Measurements from ENCODE around the gene BBS1. TPM values are rescaled to one million over a fixed set of nuclear protein-coding genes. Genes with fewer than 3 reads are reported as not detected.

The BBS1 gene
- total RNA-seq, 1 donor from 2014 or later: 54.7 TPM

- H3K4me1 Mint-ChIP-seq: peaks cover 25% of the 10 kb centered on the region
Measured at GRCh38 chr11:66545701-66546367, 35.4 kb downstream of the BBS1 start, which contains the start of gene ZDHHC24. ZDHHC24 (minus strand) TSS chr11:66546048; CDS start chr11:66546003, 45 bp downstream.

GRCh38 chr11:66546368-66546965 lies 36.0 kb downstream of the BBS1 start, which contains the start of gene ACTN3:
ACTN3 (plus strand) TSS chr11:66546903; CDS start chr11:66546938, 35 bp downstream.
- H3K27me3 Mint-ChIP-seq (ENCODE audit: low read depth): peaks cover 23% of the 10 kb centered on the region

More at GRCh38 chr11:66545701-66546367, 35.4 kb downstream of the BBS1 start, which contains the start of gene ZDHHC24:
- Mint-ChIP-seq H3K9me3 (no peaks in the 10 kb centered on the region), H3K4me3 (peak within 1 kb of the TSS; percentile 89), H3K27me3 (ENCODE audit: low read depth) (peaks cover 23% of the 10 kb centered on the region), H3K27ac (ENCODE audit: unreplicated experiment) (no peak within 1 kb of the TSS), H3K36me3 (ENCODE audit: low read depth) (no peaks in the 10 kb centered on the region)
- peak; percentile 91 for DNase-seq (ENCODE audit: low read depth, low spot score)
- no peak for TF ChIP-seq CTCF (conservative IDR thresholded peaks at IDR 0.05)

GRCh38 chr11:66546966-66547661 lies 36.7 kb downstream of the BBS1 start:
- Mint-ChIP-seq H3K27me3 (ENCODE audit: low read depth) (peaks cover 20% of the 10 kb centered on the region), H3K27ac (ENCODE audit: unreplicated experiment) (no peak overlapping the region), H3K4me3 (peak overlapping the region; percentile 87), H3K36me3 (ENCODE audit: low read depth) (no peaks in the 10 kb centered on the region), H3K9me3 (no peaks in the 10 kb centered on the region), H3K4me1 (peaks cover 25% of the 10 kb centered on the region)
- DNase-seq (ENCODE audit: low read depth, low spot score): no peak
- no peak for TF ChIP-seq CTCF (conservative IDR thresholded peaks at IDR 0.05)

More at GRCh38 chr11:66546368-66546965, 36.0 kb downstream of the BBS1 start, which contains the start of gene ACTN3:
- no peak for DNase-seq (ENCODE audit: low read depth, low spot score)
- Mint-ChIP-seq H3K4me1 (peaks cover 25% of the 10 kb centered on the region), H3K4me3 (peak within 1 kb of the TSS; percentile 87), H3K36me3 (ENCODE audit: low read depth) (no peaks in the 10 kb centered on the region), H3K27ac (ENCODE audit: unreplicated experiment) (no peak within 1 kb of the TSS), H3K9me3 (no peaks in the 10 kb centered on the region)
- no peak for TF ChIP-seq CTCF (conservative IDR thresholded peaks at IDR 0.05)

GRCh38 chr11:66547662-66548009 lies 37.2 kb downstream of the BBS1 start:
- H3K4me1 Mint-ChIP-seq: peaks cover 25% of the 10 kb centered on the region
- peaks cover 20% of the 10 kb centered on the region for H3K27me3 Mint-ChIP-seq (ENCODE audit: low read depth)
- H3K9me3 Mint-ChIP-seq: no peaks in the 10 kb centered on the region
- H3K4me3 Mint-ChIP-seq: peak overlapping the region; percentile 9
- H3K27ac Mint-ChIP-seq (ENCODE audit: unreplicated experiment): no peak overlapping the region
- no peaks in the 10 kb centered on the region for H3K36me3 Mint-ChIP-seq (ENCODE audit: low read depth)
- no peak for DNase-seq (ENCODE audit: low read depth, low spot score)
- TF ChIP-seq CTCF (conservative IDR thresholded peaks at IDR 0.05): no peak

- Mint-ChIP-seq H3K4me1 (peaks cover 25% of the 10 kb centered on the region), H3K27me3 (ENCODE audit: low read depth) (peaks cover 20% of the 10 kb centered on the region), H3K36me3 (ENCODE audit: low read depth) (no peaks in the 10 kb centered on the region), H3K4me3 (peak overlapping the region; percentile 56), H3K9me3 (no peaks in the 10 kb centered on the region), H3K27ac (ENCODE audit: unreplicated experiment) (no peak overlapping the region)
- TF ChIP-seq CTCF (conservative IDR thresholded peaks at IDR 0.05): no peak
- DNase-seq (ENCODE audit: low read depth, low spot score): no peak
Measured at GRCh38 chr11:66548041-66548440, 37.6 kb downstream of the BBS1 start.

All from neural crest cell (in vitro differentiated cells).